Left ventricle myocardium inferior (tissue), 1 donor: ENCODE results near the gene BCAS4. TPM values are rescaled to one million over a fixed set of nuclear protein-coding genes. Genes with fewer than 3 reads are reported as not detected.
"Not testable (repeated sequence)": the region's sequence is repeated elsewhere in the genome, so short reads cannot be mapped to it uniquely, and the experiment has no call there.

ENCODE experiments used
- DNase-seq: peaks from one replicate; pipeline ENCODE4 v3.0.0-alpha.2; 2020
- H3K27ac ChIP-seq: fragments of 200-600 bp; replicated peaks from 2 replicates; pipeline ENCODE4 v1.8.0; 2021
- H3K27me3 ChIP-seq: fragments of 200-600 bp; 2 replicates; pipeline ENCODE4 v1.8.0; 2021; ENCODE audit warnings: low read depth
- H3K36me3 ChIP-seq: fragments of 200-600 bp; 2 replicates; pipeline ENCODE4 v1.8.0; 2021
- H3K4me1 ChIP-seq: fragments of 200-600 bp; 2 replicates; pipeline ENCODE4 v1.8.0; 2021
- H3K4me3 ChIP-seq: fragments of 200-600 bp; 2 replicates; pipeline ENCODE4 v1.8.0; 2021; ENCODE audit warnings: mild to moderate bottlenecking, moderate library complexity
- H3K9me3 ChIP-seq: fragments of 200-600 bp; replicated peaks from 2 replicates; pipeline ENCODE4 v1.8.0; 2021
- CTCF ChIP-seq: fragments of 200-600 bp; IDR thresholded peaks from 2 replicates; pipeline ENCODE4 v1.8.0; 2021; ENCODE audit warnings: antibody characterized with exemption, mild to moderate bottlenecking, borderline replicate concordance
- intact Hi-C: fragments of 100-400 bp; cut with micrococcal nuclease; formaldehyde crosslinking; loops from one replicate; pipeline ENCODE4 v1.11.0; 2022
- total RNA-seq: library from RNA; stranded (reverse); fragmentation: NEBNext Ultra II Directional; extraction: Animal tissue kit (Norgen Biotek cat#: 25700); gene quantifications from one replicate; pipeline ENCODE4 v1.2.1, GENCODE V29; 2021
- donor health status: DM: no; HTN: yes; CAD: no; lungs with severe emphysema.

BCAS4 gene
- total RNA-seq, 1 donor from 2014 or later: 2.1 TPM

GRCh38 chr20:50876816-50877215, 82.0 kb downstream of the BCAS4 start:
- intact Hi-C loops: no loop called here
- H3K4me3 ChIP-seq: no peak overlapping the region
- H3K4me1 ChIP-seq: no peaks in the 10 kb centered on the region
- no peak overlapping the region for H3K27ac ChIP-seq
- no peak for TF ChIP-seq CTCF
- no peaks in the 10 kb centered on the region for H3K27me3 ChIP-seq
- H3K36me3 ChIP-seq: no peaks in the 10 kb centered on the region
- H3K9me3 ChIP-seq: no peaks in the 10 kb centered on the region
- DNase-seq: no peak

GRCh38 chr20:50877232-50877743, 82.4 kb downstream of the BCAS4 start:
- TF ChIP-seq CTCF: no peak
- no peak for DNase-seq
- Histone ChIP-seq H3K27me3 (no peaks in the 10 kb centered on the region), H3K9me3 (no peaks in the 10 kb centered on the region), H3K4me1 (no peaks in the 10 kb centered on the region), H3K27ac (no peak overlapping the region), H3K4me3 (no peak overlapping the region), H3K36me3 (no peaks in the 10 kb centered on the region)
- intact Hi-C loops: no loop called here

GRCh38 chr20:50879649-50880550, 85.0 kb downstream of the BCAS4 start:
- no peak for DNase-seq
- Histone ChIP-seq H3K4me3 (no peak overlapping the region), H3K36me3 (no peaks in the 10 kb centered on the region), H3K9me3 (no peaks in the 10 kb centered on the region), H3K27ac (no peak overlapping the region), H3K27me3 (no peaks in the 10 kb centered on the region), H3K4me1 (no peaks in the 10 kb centered on the region)
- intact Hi-C loops: no loop called here
- no peak for TF ChIP-seq CTCF

GRCh38 chr20:50881759-50882424, 87.0 kb downstream of the BCAS4 start:
- intact Hi-C loops, H3K9me3 ChIP-seq, DNase-seq: not testable (repeated sequence)

GRCh38 chr20:50883856-50884255, 89.0 kb downstream of the BCAS4 start:
- no peaks in the 10 kb centered on the region for H3K9me3 ChIP-seq
- no peaks in the 10 kb centered on the region for H3K4me1 ChIP-seq
- no peaks in the 10 kb centered on the region for H3K27me3 ChIP-seq
- TF ChIP-seq CTCF: no peak
- intact Hi-C loops: no loop called here
- no peaks in the 10 kb centered on the region for H3K36me3 ChIP-seq
- DNase-seq: no peak
- H3K4me3 ChIP-seq: no peak overlapping the region
- H3K27ac ChIP-seq: no peak overlapping the region

More at GRCh38 chr20:50881759-50882424, 87.0 kb downstream of the BCAS4 start:
- not testable (repeated sequence) for H3K27me3 ChIP-seq, H3K4me1 ChIP-seq, H3K36me3 ChIP-seq, H3K4me3 ChIP-seq, H3K27ac ChIP-seq
